Bronchial epithelial cell (primary cell): ENCODE results near the gene MAP4K4. TPM values are rescaled to one million over a fixed set of nuclear protein-coding genes. Genes with fewer than 3 reads are reported as not detected.

ENCODE experiments used
- DNase-seq: peaks from one replicate; pipeline ENCODE4 v3.0.0-alpha.2; 2010; ENCODE audit warnings: low read depth
- FAIRE-seq: peaks from 2 replicates; lab custom pipeline; 2011; peaks lifted over from hg19 to GRCh38; lab: Jason Lieb, UNC
- H3K27me3 ChIP-seq: 2 replicates; pipeline ENCODE4 v1.5.1; 2011; ENCODE audit warnings: low read length; ENCODE audit not compliant: control insufficient read depth, insufficient read depth
- H3K36me3 ChIP-seq: 2 replicates; pipeline ENCODE4 v1.5.1; 2011; ENCODE audit warnings: low read length; ENCODE audit not compliant: control insufficient read depth, insufficient read depth
- H3K4me3 ChIP-seq: 2 replicates; pipeline ENCODE4 v1.5.1; 2011; ENCODE audit warnings: mild to moderate bottlenecking, low read depth, low read length, control low read depth
- total RNA-seq: library from RNA; depleted of rRNA; stranded (reverse); fragments of >200 nt; gene quantifications from 2 replicates; pipeline ENCODE4 v1.2.1, GENCODE V29; 2014
- TF ChIP-seq, protein P1 (sequence below): IDR thresholded peaks from 2 replicates; pipeline ENCODE4 v1.5.1; 2011; ENCODE audit warnings: mild to moderate bottlenecking, moderate library complexity, low read length, control low read depth, inconsistent platforms; ENCODE audit not compliant: insufficient read depth, severe bottlenecking

The MAP4K4 gene
- total RNA-seq, 1 donor from 2014 or later, result 81.1 TPM

DNA sequence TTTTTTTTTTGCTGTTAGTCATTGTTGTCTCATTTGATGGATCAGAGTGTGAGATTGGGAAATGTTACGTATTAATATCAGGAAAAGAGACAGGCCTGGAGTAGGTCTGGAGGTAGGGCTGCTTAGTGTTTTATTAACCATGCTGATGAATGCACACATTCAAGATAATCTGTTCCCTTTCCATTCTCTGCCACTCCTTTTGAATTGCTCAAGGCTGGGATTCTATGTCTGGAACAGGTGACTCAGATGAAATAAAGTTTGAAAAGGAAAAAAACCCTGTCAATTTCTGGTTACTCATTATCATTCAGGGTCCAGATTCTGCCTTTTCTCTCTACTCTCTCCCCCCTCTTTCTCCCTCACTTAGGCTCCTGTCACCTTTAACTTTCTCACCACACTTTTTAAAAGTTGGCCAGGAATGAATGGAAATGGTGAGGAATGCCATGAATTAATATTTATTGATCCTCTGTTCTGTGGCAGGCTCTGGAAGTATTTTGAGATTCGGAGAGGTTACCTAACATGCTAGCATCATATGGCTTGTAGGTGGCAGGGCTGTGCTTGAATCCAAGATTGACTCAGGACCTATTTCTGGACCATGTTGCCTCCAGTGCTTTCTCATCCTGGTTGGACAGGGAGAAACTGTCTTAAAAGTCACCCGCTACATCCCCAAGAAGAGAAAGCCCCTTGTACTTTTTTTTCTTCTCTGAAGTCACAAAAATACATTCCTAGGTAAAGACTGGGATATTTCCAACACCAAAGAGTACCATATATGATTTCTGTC lies 40.2 kb downstream of the MAP4K4 start:
- H3K4me3 ChIP-seq, result no peak overlapping the region
- H3K27me3 ChIP-seq, result no peaks in the 10 kb centered on the region
- DNase-seq (peak; percentile 96), FAIRE-seq (no peak)
- TF ChIP-seq, protein P1, sequence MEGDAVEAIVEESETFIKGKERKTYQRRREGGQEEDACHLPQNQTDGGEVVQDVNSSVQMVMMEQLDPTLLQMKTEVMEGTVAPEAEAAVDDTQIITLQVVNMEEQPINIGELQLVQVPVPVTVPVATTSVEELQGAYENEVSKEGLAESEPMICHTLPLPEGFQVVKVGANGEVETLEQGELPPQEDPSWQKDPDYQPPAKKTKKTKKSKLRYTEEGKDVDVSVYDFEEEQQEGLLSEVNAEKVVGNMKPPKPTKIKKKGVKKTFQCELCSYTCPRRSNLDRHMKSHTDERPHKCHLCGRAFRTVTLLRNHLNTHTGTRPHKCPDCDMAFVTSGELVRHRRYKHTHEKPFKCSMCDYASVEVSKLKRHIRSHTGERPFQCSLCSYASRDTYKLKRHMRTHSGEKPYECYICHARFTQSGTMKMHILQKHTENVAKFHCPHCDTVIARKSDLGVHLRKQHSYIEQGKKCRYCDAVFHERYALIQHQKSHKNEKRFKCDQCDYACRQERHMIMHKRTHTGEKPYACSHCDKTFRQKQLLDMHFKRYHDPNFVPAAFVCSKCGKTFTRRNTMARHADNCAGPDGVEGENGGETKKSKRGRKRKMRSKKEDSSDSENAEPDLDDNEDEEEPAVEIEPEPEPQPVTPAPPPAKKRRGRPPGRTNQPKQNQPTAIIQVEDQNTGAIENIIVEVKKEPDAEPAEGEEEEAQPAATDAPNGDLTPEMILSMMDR, result no peak
- no peaks in the 10 kb centered on the region for H3K36me3 ChIP-seq

DNA sequence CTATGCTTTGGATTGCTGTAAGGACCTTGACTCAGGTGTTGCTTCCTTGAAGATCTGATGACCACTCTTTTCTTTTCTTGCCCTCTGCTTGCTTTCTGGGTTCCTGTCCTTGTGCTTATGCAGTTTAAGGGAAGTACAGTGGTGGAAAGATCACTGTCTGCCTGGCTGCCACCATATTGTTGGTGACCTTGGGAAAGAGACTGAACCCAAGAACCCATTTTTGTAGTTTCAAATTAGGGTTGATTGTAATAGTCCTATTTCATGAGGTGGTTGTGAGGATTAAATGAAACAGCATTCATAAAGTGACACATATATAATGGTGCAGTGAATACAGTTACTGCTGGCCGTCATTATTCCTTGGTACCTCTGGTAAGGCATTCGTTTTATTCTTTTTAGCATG lies 41.1 kb downstream of the MAP4K4 start:
- FAIRE-seq (no peak), DNase-seq (no peak)
- no peak overlapping the region for H3K4me3 ChIP-seq
- no peaks in the 10 kb centered on the region for H3K27me3 ChIP-seq
- TF ChIP-seq, protein P1, result no peak
- H3K36me3 ChIP-seq, result no peaks in the 10 kb centered on the region

DNA sequence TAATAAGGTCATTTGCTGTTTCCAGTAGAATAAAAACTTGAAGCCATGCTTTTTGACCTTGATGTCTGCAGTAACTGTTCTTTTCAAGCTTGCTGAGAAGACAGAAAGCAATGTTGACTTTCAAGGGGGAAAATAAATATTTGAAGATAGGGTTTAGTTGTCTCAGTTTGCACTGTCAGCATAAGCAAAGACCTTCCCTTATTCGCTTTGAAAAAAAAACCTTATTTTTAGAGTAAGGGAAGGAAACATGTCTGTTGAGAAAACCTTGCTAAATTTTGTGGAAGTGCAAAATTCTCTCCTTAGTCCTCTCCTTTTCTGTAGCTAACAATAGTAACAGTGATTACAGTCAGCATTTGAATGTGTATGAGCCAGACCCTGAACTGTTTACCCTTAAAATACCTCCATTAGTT lies 43.1 kb downstream of the MAP4K4 start:
- Histone ChIP-seq H3K4me3 (no peak overlapping the region), H3K36me3 (no peaks in the 10 kb centered on the region), H3K27me3 (no peaks in the 10 kb centered on the region)
- DNase-seq (no peak), FAIRE-seq (no peak)
- TF ChIP-seq, protein P1, result no peak

DNA sequence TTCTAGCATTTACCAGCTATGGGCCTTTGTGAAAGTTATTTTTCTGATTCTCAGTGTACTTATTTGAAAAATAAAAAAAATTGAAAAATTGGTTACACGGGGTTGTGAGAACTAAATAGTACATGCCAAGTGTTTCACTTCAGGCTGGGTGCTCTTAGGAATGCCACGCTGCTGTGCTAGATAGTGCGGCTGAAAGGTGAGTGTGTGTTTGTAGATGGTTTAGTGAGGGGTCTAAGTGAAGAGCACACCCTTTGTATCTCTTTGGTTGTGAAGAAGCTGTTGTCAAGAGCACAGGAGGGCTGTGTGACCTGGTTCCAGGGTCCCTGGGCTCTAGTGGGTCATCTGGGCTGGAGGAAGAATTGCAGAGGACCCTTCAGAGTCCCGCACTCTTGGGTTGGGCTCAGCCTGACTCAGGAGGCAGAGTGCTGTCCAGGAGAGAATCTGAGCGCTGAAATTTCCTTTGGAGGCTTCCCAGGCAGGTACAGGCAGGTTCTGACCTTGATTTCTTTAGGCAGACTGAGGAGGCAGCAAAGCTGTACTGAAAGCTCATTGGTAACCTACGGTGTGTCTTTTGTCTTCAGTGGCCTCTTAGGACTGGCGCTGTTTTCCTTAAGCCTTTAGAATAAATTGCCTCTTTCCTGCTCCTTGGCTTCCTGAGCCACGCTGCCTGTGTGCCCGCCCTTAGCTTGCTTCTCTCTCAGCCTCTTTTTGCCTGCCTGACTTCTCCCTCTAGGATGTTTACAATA lies 44.4 kb downstream of the MAP4K4 start:
- DNase-seq, result peak; percentile 94
- FAIRE-seq, result peak; percentile 55
- TF ChIP-seq, protein P1, result peak; percentile 12
- H3K36me3 ChIP-seq, result no peaks in the 10 kb centered on the region
- H3K27me3 ChIP-seq, result no peaks in the 10 kb centered on the region
- no peak overlapping the region for H3K4me3 ChIP-seq

DNA sequence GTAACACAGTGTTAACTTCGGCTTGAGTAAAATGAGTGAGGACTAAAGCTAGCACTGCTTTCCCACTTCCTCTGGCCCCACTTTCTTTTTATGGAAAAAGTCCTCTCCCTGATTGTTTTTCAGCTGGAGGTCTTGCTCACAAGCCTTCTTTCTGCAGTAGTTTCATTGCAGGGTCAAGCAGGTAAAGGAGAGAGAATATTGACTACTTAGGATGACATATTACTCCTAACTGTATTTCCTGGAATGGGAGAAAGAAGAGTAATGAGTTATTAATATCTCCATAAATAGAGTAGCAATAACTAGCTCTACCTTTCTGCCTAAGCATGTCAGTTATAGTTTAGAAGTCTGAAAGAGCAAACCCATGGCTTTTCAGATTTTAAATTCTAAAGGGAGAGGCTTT lies 45.0 kb downstream of the MAP4K4 start:
- TF ChIP-seq, protein P1, result no peak
- DNase-seq (no peak), FAIRE-seq (no peak)
- Histone ChIP-seq H3K36me3 (no peaks in the 10 kb centered on the region), H3K27me3 (no peaks in the 10 kb centered on the region), H3K4me3 (no peak overlapping the region)
